ENCODE measurements around the gene SCLY. TPM values are rescaled to one million over a fixed set of nuclear protein-coding genes. Genes with fewer than 3 reads are reported as not detected.
A peak's percentile ranks its signal among the peaks of the same experiment; 100 is the strongest.
"Not testable (repeated sequence)": the region's sequence is repeated elsewhere in the genome, so short reads cannot be mapped to it uniquely, and the experiment has no call there.

SCLY gene
- total RNA-seq, 6 experiments from 2014 or later = 24.4 to 54.2 (median 35.9) TPM

DNA sequence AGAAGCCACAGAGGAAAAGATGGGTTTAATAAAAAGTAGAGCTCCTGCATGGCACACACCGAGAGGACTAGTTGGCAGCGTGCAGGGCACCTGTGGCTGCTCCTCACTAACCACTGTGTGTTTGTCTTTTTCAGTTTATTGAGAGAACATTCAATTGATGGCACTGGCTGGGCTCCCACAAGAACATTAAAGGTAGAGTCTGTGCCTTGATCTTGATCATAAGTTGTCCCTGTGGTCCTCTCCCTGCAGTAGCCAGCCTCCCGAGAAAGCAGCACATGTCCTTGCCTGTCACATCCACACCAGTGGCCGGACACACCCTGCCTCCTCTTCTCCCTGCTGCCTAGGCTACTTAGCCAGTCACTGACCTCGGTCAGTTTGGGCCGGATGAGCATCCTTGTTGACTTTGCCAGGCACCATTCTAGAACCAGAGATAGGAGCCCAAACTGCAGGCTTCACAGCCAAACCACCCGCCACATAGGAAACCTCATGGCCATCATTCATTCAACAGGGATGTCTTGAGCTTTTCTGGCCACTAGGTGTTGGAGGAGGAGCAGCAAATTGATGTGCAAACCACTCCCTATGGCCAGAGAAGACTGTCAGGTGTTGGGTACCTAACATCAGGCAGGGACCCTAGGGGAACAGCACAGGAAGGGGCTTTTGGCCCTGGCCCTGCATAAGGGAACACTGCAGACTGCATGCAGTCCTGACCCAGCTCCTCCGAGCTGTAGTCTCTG is 30.2 kb upstream of the SCLY start:
- intact Hi-C loops (cut with DNase I) = no loop called here
- no peaks in the 10 kb centered on the region for H3K27me3 ChIP-seq
- H3K4me1 ChIP-seq = no peaks in the 10 kb centered on the region
- no peak overlapping the region for H3K4me3 ChIP-seq
- DNase-seq (no peak), ATAC-seq (peak in 1 of 4 donors; percentile 21)
- H3K9me3 ChIP-seq = no peaks in the 10 kb centered on the region
- 93% methylated on average over 5 of the region's 8 CpGs for WGBS (ENCODE audit: insufficient coverage, low coverage, low lambda C conversion rate, missing lambda C conversion rate)
- peaks cover 0 to 25% (median 11%) of the 10 kb centered on the region in 4 donors for H3K36me3 ChIP-seq
- TF ChIP-seq POLR2A (IDR thresholded peaks at IDR 0.05) = no peak
- TF ChIP-seq, protein P1, sequence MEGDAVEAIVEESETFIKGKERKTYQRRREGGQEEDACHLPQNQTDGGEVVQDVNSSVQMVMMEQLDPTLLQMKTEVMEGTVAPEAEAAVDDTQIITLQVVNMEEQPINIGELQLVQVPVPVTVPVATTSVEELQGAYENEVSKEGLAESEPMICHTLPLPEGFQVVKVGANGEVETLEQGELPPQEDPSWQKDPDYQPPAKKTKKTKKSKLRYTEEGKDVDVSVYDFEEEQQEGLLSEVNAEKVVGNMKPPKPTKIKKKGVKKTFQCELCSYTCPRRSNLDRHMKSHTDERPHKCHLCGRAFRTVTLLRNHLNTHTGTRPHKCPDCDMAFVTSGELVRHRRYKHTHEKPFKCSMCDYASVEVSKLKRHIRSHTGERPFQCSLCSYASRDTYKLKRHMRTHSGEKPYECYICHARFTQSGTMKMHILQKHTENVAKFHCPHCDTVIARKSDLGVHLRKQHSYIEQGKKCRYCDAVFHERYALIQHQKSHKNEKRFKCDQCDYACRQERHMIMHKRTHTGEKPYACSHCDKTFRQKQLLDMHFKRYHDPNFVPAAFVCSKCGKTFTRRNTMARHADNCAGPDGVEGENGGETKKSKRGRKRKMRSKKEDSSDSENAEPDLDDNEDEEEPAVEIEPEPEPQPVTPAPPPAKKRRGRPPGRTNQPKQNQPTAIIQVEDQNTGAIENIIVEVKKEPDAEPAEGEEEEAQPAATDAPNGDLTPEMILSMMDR (IDR thresholded peaks at IDR 0.05) = no peak
- H3K27ac ChIP-seq = no peak overlapping the region

- ATAC-seq (no peak), DNase-seq (no peak)
- WGBS (ENCODE audit: insufficient coverage, low coverage, low lambda C conversion rate, missing lambda C conversion rate) = 97% methylated on average over 4 of the region's 4 CpGs
- intact Hi-C loops (cut with DNase I) = no loop called here
- no peaks in the 10 kb centered on the region for H3K9me3 ChIP-seq
- H3K36me3 ChIP-seq = peaks cover 0 to 28% (median 13%) of the 10 kb centered on the region in 4 donors
- no peaks in the 10 kb centered on the region for H3K27me3 ChIP-seq
- H3K4me3 ChIP-seq = no peak overlapping the region
- no peak overlapping the region for H3K27ac ChIP-seq
- H3K4me1 ChIP-seq = no peaks in the 10 kb centered on the region
- TF ChIP-seq, protein P1 (IDR thresholded peaks at IDR 0.05) = no peak
- no peak for TF ChIP-seq POLR2A (IDR thresholded peaks at IDR 0.05)
These were observed 29.1 kb upstream of the SCLY start for GRCh38 chr2:238031751-238032150.

DNA sequence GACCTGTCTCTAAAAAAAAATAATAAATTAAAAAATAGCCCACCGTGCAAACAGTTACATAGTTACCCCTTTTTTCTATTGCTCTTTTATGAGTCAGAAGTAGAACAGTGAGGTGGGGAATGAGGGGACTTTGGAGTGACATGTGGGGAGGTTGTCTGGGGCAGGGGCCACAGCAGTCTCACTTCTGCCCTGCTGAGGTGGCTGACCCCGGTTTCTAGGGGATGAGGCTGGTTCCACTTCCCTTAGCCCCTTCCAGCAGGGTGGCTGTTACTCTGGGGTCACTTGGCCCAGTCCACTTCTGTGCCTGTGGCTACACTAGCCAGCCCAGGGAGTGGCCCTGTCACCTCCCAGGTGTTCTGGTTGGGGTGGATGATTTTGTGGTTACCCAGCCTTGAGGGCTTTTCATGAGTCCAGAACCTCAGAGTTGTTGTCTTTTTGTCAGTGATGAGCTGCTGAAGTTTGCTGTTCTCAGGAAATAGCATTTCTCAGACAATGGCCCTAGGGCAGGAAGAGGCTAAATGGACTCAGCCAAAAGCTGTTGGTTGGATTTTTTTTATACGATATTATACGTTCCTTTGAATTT is 28.0 kb upstream of the SCLY start:
- Histone ChIP-seq H3K36me3 (peaks cover 0 to 29% (median 12%) of the 10 kb centered on the region in 4 donors), H3K27me3 (no peaks in the 10 kb centered on the region), H3K4me1 (no peaks in the 10 kb centered on the region), H3K27ac (no peak overlapping the region), H3K4me3 (no peak overlapping the region), H3K9me3 (no peaks in the 10 kb centered on the region)
- no peak for TF ChIP-seq POLR2A (IDR thresholded peaks at IDR 0.05)
- TF ChIP-seq, protein P1 (IDR thresholded peaks at IDR 0.05) = no peak
- no peak for DNase-seq
- 54% methylated on average over 3 of the region's 4 CpGs for WGBS (ENCODE audit: insufficient coverage, low coverage, low lambda C conversion rate, missing lambda C conversion rate)
- intact Hi-C loops (cut with DNase I) = no loop called here
- no peak for ATAC-seq

DNA sequence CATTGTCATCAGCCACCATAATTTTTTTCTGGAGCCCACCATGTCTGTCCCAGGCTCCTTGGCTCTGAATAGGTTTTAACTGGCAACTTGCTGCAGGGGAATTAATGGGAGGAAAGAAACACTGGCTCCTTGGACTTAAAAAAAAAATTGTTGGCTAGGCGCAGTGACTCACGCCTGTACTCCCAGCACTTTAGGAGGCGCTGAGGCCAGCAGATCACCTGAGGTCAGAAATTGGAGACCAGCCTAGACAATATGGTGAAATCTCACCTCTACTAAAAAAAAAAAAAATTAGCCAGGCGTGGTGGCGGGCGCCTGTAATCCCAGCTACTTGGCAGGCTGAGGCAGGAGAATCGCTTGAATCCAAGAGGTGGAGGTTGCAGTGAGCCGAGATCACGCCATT is 26.8 kb upstream of the SCLY start:
- DNase-seq; H3K27me3 ChIP-seq; ATAC-seq; intact Hi-C loops (cut with DNase I); H3K27ac ChIP-seq; H3K9me3 ChIP-seq; H3K4me3 ChIP-seq; H3K4me1 ChIP-seq: not testable (repeated sequence)
- peaks cover 0 to 38% (median 17%) of the 10 kb centered on the region in 4 donors for H3K36me3 ChIP-seq
- 96% methylated on average over 9 of the region's 9 CpGs for WGBS (ENCODE audit: insufficient coverage, low coverage, low lambda C conversion rate, missing lambda C conversion rate)

GRCh38 chr2:238038203-238038602 is 22.6 kb upstream of the SCLY start:
- WGBS (ENCODE audit: insufficient coverage, low coverage, low lambda C conversion rate, missing lambda C conversion rate) = no CpG with 5 or more reads among the region's 8 CpGs

More at GRCh38 chr2:238038203-238038602, 22.6 kb upstream of the SCLY start:
- Histone ChIP-seq H3K4me3 (no peak overlapping the region), H3K9me3 (no peaks in the 10 kb centered on the region), H3K27ac (no peak overlapping the region), H3K27me3 (no peaks in the 10 kb centered on the region), H3K36me3 (peaks cover 0 to 41% (median 10%) of the 10 kb centered on the region in 4 donors), H3K4me1 (no peaks in the 10 kb centered on the region)
- intact Hi-C loops (cut with DNase I) = no loop called here
- no peak for ATAC-seq
- TF ChIP-seq POLR2A (IDR thresholded peaks at IDR 0.05) = no peak
- TF ChIP-seq, protein P1 (IDR thresholded peaks at IDR 0.05) = no peak
- no peak for DNase-seq
